Fibroblast of villous mesenchyme (primary cell): Measurements from ENCODE around the gene ZFHX3. TPM values are rescaled to one million over a fixed set of nuclear protein-coding genes. Genes with fewer than 3 reads are reported as not detected.
"Not testable (repeated sequence)": the region's sequence is repeated elsewhere in the genome, so short reads cannot be mapped to it uniquely, and the experiment has no call there.

Source experiments
- DNase-seq: peaks from one replicate; pipeline ENCODE4 v3.0.0-alpha.2; 2010; ENCODE audit warnings: low read depth
- H3K4me3 ChIP-seq: 2 replicates; pipeline ENCODE4 v1.5.1; 2011; ENCODE audit warnings: low read depth, mild to moderate bottlenecking, low read length
- total RNA-seq: library from RNA; depleted of rRNA; stranded (reverse); fragments of >200 nt; gene quantifications from 2 replicates; pipeline ENCODE4 v1.2.3, GENCODE V29; 2012
- TF ChIP-seq, protein P1 (sequence below): IDR thresholded peaks from 2 replicates; pipeline ENCODE4 v1.5.1; 2012; ENCODE audit warnings: low read depth, mild to moderate bottlenecking, low read length; ENCODE audit not compliant: insufficient read depth

The ZFHX3 gene
- total RNA-seq, 1 donor: 3.9 TPM

DNA sequence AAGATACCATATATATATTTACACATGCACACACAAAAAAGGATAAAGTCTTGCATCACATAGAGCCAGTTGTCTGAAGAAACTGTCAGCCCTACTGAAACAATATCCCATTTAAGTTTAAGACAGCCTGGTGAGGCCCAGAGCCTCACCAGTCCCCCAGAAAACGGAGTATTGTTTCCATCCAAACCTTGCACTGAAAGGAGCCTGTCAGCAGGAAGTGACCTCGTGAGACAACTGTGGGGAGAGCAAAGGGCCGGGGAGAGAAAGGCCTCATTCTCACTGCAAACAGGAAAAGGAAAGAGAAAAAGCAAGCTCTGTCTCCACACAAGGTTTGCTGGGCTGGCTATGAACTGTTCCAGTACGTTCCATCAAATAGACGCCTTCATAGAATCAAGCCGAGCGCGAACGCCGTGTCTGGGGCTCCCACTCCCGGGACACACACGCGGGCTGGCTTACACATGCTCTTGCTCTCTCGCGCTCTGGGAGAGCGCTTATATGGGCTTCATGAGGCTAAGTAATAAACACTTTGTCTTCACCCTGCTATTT, 44.4 kb upstream of the ZFHX3 start:
- TF ChIP-seq, protein P1, sequence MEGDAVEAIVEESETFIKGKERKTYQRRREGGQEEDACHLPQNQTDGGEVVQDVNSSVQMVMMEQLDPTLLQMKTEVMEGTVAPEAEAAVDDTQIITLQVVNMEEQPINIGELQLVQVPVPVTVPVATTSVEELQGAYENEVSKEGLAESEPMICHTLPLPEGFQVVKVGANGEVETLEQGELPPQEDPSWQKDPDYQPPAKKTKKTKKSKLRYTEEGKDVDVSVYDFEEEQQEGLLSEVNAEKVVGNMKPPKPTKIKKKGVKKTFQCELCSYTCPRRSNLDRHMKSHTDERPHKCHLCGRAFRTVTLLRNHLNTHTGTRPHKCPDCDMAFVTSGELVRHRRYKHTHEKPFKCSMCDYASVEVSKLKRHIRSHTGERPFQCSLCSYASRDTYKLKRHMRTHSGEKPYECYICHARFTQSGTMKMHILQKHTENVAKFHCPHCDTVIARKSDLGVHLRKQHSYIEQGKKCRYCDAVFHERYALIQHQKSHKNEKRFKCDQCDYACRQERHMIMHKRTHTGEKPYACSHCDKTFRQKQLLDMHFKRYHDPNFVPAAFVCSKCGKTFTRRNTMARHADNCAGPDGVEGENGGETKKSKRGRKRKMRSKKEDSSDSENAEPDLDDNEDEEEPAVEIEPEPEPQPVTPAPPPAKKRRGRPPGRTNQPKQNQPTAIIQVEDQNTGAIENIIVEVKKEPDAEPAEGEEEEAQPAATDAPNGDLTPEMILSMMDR: no peak

DNA sequence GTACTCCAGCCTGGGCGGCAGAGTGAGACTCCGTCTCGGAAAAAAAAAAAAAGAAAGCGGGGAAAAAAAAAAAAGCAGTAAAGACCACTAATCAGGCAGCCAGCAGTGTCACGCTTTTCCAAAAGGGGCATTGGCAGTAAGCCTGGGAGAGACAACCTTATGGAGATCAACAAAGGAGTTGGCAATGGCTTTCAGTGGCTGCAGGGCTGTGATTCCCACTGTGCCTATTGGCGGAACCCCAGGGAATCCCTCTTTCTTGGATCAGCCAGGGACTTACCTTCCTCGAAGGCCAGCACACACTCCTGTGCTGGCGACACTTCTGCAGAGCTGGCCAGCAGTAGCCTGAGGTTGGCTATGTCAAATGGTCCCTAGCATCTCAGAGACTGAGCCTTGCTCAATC, 43.2 kb upstream of the ZFHX3 start:
- no peak for DNase-seq
- H3K4me3 ChIP-seq: no peak overlapping the region
- TF ChIP-seq, protein P1: no peak

More for the DNA sequence above, 44.4 kb upstream of the ZFHX3 start:
- DNase-seq: no peak
- no peak overlapping the region for H3K4me3 ChIP-seq

DNA sequence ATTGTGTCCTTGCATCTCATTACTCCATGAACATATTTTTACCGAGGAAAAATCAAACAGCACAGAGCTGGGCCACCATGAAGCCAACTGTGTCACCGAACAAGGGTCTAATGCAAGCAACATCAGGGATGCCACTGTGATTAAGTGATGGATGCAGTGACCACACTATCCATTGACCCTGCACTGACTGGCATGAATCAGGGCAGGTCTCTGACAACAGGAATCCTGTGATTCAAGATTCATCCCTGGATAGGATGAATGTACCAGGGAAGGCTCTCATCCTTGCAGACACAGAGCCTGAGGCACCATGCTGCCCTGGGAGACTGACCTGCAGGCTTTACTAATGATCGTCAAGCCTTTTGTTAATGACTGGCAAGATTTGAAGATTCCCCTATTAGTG, 41.5 kb upstream of the ZFHX3 start:
- no peak for DNase-seq
- TF ChIP-seq, protein P1: no peak

DNA sequence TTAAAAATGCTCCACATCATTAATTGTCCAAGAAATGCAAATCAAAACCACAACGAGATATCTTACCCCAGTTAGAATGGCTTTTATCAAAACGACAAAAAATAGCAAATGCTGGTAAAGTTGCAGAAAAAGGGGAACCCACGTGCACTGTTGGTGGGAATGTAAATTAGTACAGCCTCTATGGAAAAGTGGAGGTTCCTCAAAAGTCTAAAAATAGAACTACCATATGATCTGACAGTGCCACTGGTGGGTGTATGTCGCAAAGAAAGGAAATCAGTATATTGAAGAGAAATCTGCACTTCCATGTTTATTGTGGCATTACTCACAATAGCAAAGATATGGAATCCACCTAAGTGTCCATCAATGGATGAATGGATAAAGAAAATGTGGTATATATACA, 38.2 kb upstream of the ZFHX3 start:
- DNase-seq: no peak
- no peak overlapping the region for H3K4me3 ChIP-seq
- TF ChIP-seq, protein P1: no peak

More for the DNA sequence above, 41.5 kb upstream of the ZFHX3 start:
- no peak overlapping the region for H3K4me3 ChIP-seq

DNA sequence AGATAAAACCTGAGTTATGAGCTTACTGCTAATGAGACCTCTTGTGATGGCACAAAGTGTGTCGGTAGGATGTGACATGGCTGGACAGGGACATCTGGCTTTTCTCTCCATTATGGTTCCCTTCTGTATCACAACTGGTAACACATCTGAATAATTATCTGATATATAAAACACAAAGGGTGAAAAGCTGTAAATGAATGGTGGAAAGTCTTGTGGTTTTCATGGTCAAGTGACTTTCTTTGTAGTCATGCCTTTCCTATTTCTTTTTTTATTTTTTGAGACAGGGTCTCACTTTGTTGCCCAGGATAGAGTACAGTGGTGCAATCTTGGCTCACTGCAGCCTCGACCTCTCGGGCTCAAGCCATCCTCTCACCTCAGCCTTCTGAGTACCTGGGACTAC, 35.3 kb upstream of the ZFHX3 start:
- no peak for DNase-seq
- no peak overlapping the region for H3K4me3 ChIP-seq
- TF ChIP-seq, protein P1: no peak

DNA sequence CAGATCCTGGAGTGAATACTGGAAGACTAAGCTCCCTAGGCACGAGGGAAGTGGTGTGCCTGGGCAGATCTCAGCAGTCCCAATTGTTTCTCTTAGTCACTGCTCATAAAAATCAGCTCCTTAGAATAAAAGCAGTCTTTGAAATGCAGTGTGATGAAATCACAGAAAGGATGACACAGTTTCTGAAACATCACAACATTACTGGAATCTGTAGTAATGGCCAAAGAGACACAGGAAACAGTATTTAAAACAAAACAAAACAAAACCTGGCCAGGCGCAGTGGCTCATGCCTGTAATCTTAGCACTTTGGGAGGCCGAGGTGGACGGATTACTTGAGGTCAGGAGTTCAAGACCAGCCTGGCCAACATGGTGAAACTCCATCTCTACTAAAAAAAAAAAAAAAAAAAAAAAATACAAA, 34.7 kb upstream of the ZFHX3 start:
- H3K4me3 ChIP-seq: not testable (repeated sequence)
- DNase-seq: peak; percentile 98

DNA sequence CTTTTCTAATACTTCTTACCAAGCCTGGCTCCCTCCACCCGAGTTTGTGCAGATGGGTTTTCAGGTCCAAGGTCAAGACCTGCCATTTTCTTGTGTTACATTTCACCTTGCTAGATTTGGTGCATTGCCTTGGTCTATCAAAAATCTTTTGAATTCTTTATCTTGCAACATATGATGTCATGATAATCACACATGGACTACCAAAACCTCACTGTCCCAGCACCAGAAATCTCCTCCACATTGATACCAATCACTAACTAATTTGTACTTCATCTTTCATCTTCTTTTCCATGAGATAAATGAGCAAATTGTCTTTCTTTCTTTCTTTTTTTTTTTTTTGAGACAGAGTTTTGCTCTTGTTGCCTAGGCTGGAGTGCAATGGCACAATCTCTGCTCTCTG, 33.0 kb upstream of the ZFHX3 start:
- no peak for DNase-seq
- H3K4me3 ChIP-seq: no peak overlapping the region
- TF ChIP-seq, protein P1: no peak
